Thoracic aorta (tissue), 2 donors: ENCODE data around the gene TRERF1. TPM values are rescaled to one million over a fixed set of nuclear protein-coding genes. Genes with fewer than 3 reads are reported as not detected.
A peak's percentile ranks its signal among the peaks of the same experiment; 100 is the strongest.
"Not testable (repeated sequence)": the region's sequence is repeated elsewhere in the genome, so short reads cannot be mapped to it uniquely, and the experiment has no call there.

Source experiments
- ATAC-seq: fragments of 150-250 bp; one replicate; pipeline ENCODE4 v1.8.0; 2017; ENCODE audit warnings: low read depth; ENCODE audit not compliant: insufficient number of reproducible peaks, low FRiP score
- DNase-seq: peaks from one replicate; pipeline ENCODE4 v3.0.0-alpha.2; 2020; ENCODE audit warnings: low spot score
- H3K27ac ChIP-seq, 2 donors: fragments of 200-600 bp; sonication (generic); 1 replicate in 1 of 2; 2 replicates in 1 of 2; pipeline ENCODE4 v1.5.1; 2016; ENCODE audit warnings: mild to moderate bottlenecking in 2 of 2, moderate library complexity in 2 of 2
- H3K27me3 ChIP-seq: fragments of 200-600 bp; sonication (generic); replicated peaks from 2 replicates; pipeline ENCODE4 v1.6.0; 2016; ENCODE audit warnings: mild to moderate bottlenecking; ENCODE audit not compliant: insufficient read depth
- H3K36me3 ChIP-seq: fragments of 200-600 bp; sonication (generic); one replicate; pipeline ENCODE4 v1.5.1; 2016
- H3K4me1 ChIP-seq, 2 donors: fragments of 200-600 bp; sonication (generic); 1 replicate in 1 of 2; 2 replicates in 1 of 2; pipeline versions ENCODE4 v1.5.1 to v1.6.0; 2016; ENCODE audit warnings: low read depth in 2 of 2, mild to moderate bottlenecking in 1 of 2; ENCODE audit not compliant: control insufficient read depth in 1 of 2
- H3K4me3 ChIP-seq: fragments of 200-600 bp; sonication (generic); 2 replicates; pipeline ENCODE4 v1.5.1; 2016; ENCODE audit warnings: mild to moderate bottlenecking
- H3K9me3 ChIP-seq: fragments of 200-600 bp; sonication (generic); 2 replicates; pipeline ENCODE4 v1.5.1; 2016
- total RNA-seq, 2 donors: library from RNA; depleted of rRNA; stranded (reverse); fragments of >200 nt; gene quantifications; one replicate each; pipeline versions ENCODE4 v1.1.0 to v1.2.3, GENCODE V29; 2016
- TF ChIP-seq, protein P1 (sequence below): fragments of 200-600 bp; sonication (generic); IDR thresholded peaks from one replicate; pipeline ENCODE4 v1.5.1; 2019; ENCODE audit warnings: antibody characterized with exemption

Gene TRERF1
- total RNA-seq, 2 donors from 2014 or later: 4.6 to 5.0 TPM

DNA sequence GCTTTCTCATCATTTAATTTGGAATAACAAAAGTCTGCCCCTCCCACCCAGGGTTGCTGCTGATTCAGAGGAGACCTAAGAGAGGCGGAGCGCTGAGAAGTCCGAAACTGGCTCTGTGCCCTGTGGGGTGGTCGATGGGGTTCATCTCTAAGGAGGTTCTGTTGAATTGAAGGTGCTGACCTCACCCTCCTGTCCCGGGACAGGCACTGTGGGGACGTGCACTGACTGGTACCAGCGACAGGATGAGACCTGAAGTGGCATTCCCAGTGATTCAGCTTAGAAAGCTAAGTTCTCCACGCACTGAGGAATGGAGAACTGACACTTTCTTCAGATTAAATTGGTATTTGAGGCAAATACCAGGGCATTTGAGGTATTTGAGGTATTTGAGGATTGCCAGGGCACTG, 258.2 kb downstream of the TRERF1 start:
- no peak overlapping the region for H3K27ac ChIP-seq
- peak overlapping the region; percentile 24 for H3K4me3 ChIP-seq
- ATAC-seq: no peak
- H3K4me1 ChIP-seq: no peaks in the 10 kb centered on the region
- H3K36me3 ChIP-seq: no peaks in the 10 kb centered on the region
- no peak for DNase-seq
- no peaks in the 10 kb centered on the region for H3K27me3 ChIP-seq
- TF ChIP-seq, protein P1, sequence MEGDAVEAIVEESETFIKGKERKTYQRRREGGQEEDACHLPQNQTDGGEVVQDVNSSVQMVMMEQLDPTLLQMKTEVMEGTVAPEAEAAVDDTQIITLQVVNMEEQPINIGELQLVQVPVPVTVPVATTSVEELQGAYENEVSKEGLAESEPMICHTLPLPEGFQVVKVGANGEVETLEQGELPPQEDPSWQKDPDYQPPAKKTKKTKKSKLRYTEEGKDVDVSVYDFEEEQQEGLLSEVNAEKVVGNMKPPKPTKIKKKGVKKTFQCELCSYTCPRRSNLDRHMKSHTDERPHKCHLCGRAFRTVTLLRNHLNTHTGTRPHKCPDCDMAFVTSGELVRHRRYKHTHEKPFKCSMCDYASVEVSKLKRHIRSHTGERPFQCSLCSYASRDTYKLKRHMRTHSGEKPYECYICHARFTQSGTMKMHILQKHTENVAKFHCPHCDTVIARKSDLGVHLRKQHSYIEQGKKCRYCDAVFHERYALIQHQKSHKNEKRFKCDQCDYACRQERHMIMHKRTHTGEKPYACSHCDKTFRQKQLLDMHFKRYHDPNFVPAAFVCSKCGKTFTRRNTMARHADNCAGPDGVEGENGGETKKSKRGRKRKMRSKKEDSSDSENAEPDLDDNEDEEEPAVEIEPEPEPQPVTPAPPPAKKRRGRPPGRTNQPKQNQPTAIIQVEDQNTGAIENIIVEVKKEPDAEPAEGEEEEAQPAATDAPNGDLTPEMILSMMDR: no peak
- H3K9me3 ChIP-seq: no peaks in the 10 kb centered on the region

DNA sequence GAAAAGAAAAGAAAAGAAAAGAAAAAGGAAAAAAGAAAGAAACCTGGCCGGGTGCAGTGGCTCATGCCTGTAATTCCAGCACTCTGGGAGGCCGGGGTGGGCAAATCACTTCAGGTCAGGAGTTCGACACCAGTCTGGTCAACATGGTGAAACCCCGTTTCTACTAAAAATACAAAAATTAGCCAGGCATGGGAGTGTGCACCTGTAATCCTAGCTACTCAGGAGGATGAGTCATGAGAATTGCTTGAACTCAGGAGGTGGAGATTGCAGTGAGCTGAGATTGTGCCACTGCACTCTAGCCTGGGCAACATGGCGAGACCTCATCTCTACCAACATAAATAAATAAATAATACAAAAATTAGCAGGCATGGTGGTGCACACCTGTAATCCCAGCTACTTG, 259.3 kb downstream of the TRERF1 start:
- not testable (repeated sequence) for H3K27me3 ChIP-seq, H3K9me3 ChIP-seq, H3K27ac ChIP-seq, DNase-seq, H3K36me3 ChIP-seq, ATAC-seq, H3K4me1 ChIP-seq, H3K4me3 ChIP-seq

DNA sequence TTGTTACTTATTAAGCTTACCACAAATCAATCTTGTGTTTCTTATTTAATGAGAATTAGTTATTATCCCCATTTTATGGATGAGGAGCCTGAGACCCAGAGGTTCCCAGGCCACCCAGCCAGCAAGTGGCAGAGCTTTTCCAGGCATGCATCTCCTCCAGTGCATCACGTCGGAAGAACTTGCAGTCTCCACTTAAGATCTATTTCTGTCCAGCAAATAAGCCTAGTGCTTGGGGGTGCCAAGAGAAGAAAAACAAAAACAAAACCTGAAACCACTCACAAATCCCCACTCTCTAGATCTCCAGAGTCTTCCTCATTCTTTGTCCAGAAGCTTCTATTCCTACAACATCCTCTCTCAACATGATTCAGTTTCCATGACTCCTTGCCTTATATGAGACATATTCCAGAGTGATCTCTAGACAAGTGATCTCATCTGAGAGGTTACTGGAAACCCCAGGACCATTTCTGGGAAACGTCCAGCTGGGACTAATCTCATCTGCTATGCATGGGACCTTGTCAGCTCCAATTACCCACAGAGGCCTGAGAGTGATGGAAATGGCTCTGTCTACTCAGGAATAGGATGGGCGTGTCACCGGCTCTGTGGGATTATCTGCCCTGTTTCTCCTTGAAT, 261.1 kb downstream of the TRERF1 start:
- Histone ChIP-seq H3K27ac (no peak overlapping the region), H3K4me3 (no peak overlapping the region), H3K36me3 (no peaks in the 10 kb centered on the region), H3K9me3 (no peaks in the 10 kb centered on the region), H3K27me3 (no peaks in the 10 kb centered on the region), H3K4me1 (no peaks in the 10 kb centered on the region)
- DNase-seq (no peak), ATAC-seq (no peak)
- TF ChIP-seq, protein P1: no peak

DNA sequence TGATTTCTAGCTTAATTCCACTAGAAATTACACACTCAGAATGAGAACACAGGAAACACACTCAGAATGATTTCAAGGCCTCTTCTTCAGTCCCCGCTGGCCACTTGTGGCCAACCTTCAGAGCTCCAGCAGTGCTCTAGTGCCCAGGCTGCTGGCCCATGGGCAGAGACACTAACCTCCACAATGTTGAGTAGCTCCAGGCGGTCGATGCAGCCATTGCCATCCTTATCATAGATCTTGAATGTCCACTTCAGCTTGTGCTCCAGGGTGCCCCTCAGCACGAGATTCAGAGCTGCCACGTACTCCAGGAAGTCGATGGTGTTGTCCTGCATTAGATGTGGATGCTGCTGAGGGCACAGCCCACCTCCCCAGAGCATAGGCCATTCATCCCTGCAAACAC, 263.3 kb downstream of the TRERF1 start:
- TF ChIP-seq, protein P1: no peak
- H3K27me3 ChIP-seq: no peaks in the 10 kb centered on the region
- H3K36me3 ChIP-seq: no peaks in the 10 kb centered on the region
- H3K9me3 ChIP-seq: no peaks in the 10 kb centered on the region
- no peak overlapping the region for H3K4me3 ChIP-seq
- ATAC-seq: no peak
- no peak overlapping the region for H3K27ac ChIP-seq
- no peaks in the 10 kb centered on the region for H3K4me1 ChIP-seq
- DNase-seq: no peak

DNA sequence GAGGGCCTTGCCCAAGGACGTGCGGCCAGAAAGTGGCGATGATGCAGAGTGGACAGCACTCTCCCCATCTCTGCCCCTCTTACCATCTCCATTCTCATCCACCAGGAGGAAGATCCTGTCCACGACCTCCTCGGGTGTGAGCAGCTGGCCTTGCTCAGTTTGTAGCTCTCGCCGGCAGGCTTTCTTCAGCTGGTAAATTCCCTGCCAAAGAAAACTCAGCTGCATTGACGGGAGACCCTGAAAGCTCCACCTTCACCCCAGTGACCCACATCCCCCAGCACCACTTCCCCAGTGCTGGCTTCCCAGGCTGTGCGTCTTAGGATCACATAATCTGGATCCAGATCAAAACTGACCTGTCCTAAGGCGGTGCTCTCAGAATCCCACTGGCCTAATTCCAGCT, 266.1 kb downstream of the TRERF1 start:
- H3K4me1 ChIP-seq: no peaks in the 10 kb centered on the region
- no peaks in the 10 kb centered on the region for H3K36me3 ChIP-seq
- no peak for DNase-seq
- no peak overlapping the region for H3K27ac ChIP-seq
- H3K9me3 ChIP-seq: no peaks in the 10 kb centered on the region
- no peaks in the 10 kb centered on the region for H3K27me3 ChIP-seq
- TF ChIP-seq, protein P1: no peak
- ATAC-seq: no peak
- no peak overlapping the region for H3K4me3 ChIP-seq

DNA sequence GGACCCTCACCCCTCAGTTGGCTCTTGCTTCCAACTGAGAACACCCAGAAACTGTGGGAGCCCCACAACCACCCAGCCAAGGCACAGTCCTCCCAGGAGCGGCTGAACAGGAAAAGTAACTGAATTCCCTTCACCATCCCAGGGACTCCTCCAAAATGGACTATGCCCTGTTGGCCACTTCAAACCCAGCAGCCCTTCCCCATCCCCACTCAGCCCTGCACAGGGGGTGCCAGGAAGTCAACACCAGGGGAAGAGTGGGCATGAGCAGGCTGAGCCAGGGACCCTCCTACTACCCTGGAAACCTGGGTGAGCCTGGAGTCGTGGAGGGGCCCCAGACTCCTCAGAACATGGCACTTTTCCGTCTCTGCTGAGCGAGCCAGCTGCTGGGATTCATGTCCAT, 267.3 kb downstream of the TRERF1 start:
- H3K4me3 ChIP-seq: no peak overlapping the region
- no peaks in the 10 kb centered on the region for H3K36me3 ChIP-seq
- no peak overlapping the region for H3K27ac ChIP-seq
- ATAC-seq (no peak), DNase-seq (no peak)
- no peaks in the 10 kb centered on the region for H3K4me1 ChIP-seq
- H3K9me3 ChIP-seq: no peaks in the 10 kb centered on the region
- H3K27me3 ChIP-seq: no peaks in the 10 kb centered on the region
- TF ChIP-seq, protein P1: no peak
